ENCODE data around the gene SIRT7.
A peak's percentile ranks its signal among the peaks of the same experiment; 100 is the strongest.

Gene SIRT7

GRCh38 chr17:81902653-81903414 is 15.1 kb downstream of the SIRT7 start:
- H3K27ac ChIP-seq (replicated peaks) = no peak overlapping the region
- no peak for DNase-seq (ENCODE audit: low read depth in 1 of 2, low spot score in 1 of 2)
- TF ChIP-seq POLR2AphosphoS5 (IDR thresholded peaks at IDR 0.05; ENCODE audit: low read depth) (peak; percentile 33; the same call in 1 of the 2 replicates), SPI1 (IDR thresholded peaks at IDR 0.05; ENCODE audit: borderline replicate concordance, low read depth) (no peak)
- H3K4me3 ChIP-seq (replicated peaks; ENCODE audit: insufficient read depth, low read length) = no peak overlapping the region
- peaks cover 5% of the 10 kb centered on the region for H3K27me3 ChIP-seq (ENCODE audit: insufficient read depth, poor library complexity, severe bottlenecking)

- no peak within 1 kb of the TSS for H3K4me3 ChIP-seq (replicated peaks; ENCODE audit: insufficient read depth, low read length)
- peaks cover 5% of the 10 kb centered on the region for H3K27me3 ChIP-seq (ENCODE audit: insufficient read depth, poor library complexity, severe bottlenecking)
- DNase-seq (ENCODE audit: low read depth in 1 of 2, low spot score in 1 of 2) = no peak
- TF ChIP-seq POLR2AphosphoS5 (IDR thresholded peaks at IDR 0.05; ENCODE audit: low read depth) (no peak; the same call in 1 of the 2 replicates), CTCF (IDR thresholded peaks at IDR 0.05; ENCODE audit: insufficient read depth, low read length) (no peak), REST (IDR thresholded peaks at IDR 0.05; ENCODE audit: insufficient replicate concordance, low read depth) (no peak), SPI1 (IDR thresholded peaks at IDR 0.05; ENCODE audit: borderline replicate concordance, low read depth) (no peak), GABPA (IDR thresholded peaks at IDR 0.05; ENCODE audit: low read depth) (no peak)
- no peak within 1 kb of the TSS for H3K27ac ChIP-seq (replicated peaks)
Observed at GRCh38 chr17:81902023-81902652, 15.8 kb downstream of the SIRT7 start, which contains the start of gene NPB. Gene NPB, plus strand, starts transcription at chr17:81902238. Its CDS starts 40 bp downstream, at chr17:81902278.

- Histone ChIP-seq H3K27ac (replicated peaks) (no peak overlapping the region), H3K27me3 (ENCODE audit: insufficient read depth, poor library complexity, severe bottlenecking) (peaks cover 5% of the 10 kb centered on the region), H3K4me3 (replicated peaks; ENCODE audit: insufficient read depth, low read length) (no peak overlapping the region)
- no peak for DNase-seq (ENCODE audit: low read depth in 1 of 2, low spot score in 1 of 2)
- TF ChIP-seq GABPA (IDR thresholded peaks at IDR 0.05; ENCODE audit: low read depth) (no peak), POLR2AphosphoS5 (IDR thresholded peaks at IDR 0.05; ENCODE audit: low read depth) (no peak; the same call in 1 of the 2 replicates), CTCF (IDR thresholded peaks at IDR 0.05; ENCODE audit: insufficient read depth, low read length) (no peak), REST (IDR thresholded peaks at IDR 0.05; ENCODE audit: insufficient replicate concordance, low read depth) (no peak), SPI1 (IDR thresholded peaks at IDR 0.05; ENCODE audit: borderline replicate concordance, low read depth) (no peak)
Observed at GRCh38 chr17:81901167-81902022, 16.6 kb downstream of the SIRT7 start.

All from HL-60 (cell line).